GM18909 (cell line): ENCODE results near the gene MAGI2.
"Not testable (repeated sequence)": the region's sequence is repeated elsewhere in the genome, so short reads cannot be mapped to it uniquely, and the experiment has no call there.

Experiments
- ATAC-seq: cut with Tn5 transposase; IDR thresholded peaks from one replicate; pipeline ENCODE4 v1.9.1; 2021; ENCODE audit warnings: mild to moderate bottlenecking; ENCODE audit not compliant: unreplicated experiment, poor library complexity

Gene MAGI2

DNA sequence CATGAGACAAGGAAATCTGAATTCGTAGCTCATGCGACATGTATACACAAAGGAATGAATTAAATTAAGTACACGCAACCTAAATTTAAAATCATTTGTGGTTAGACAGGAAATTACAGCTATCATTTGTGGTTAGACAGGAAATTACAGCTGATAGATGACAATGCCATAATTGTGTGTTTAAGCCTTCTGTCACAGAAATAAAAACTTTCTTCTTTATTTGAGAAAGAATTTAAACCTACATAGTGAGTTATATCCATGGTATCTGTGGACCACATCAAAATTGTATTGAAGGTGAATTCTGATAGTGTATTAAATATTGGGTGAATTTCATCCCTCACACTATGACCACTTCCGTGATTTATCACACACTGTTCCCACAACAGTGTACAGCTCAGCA is 362.9 kb downstream of the MAGI2 start:
- no peak for ATAC-seq

DNA sequence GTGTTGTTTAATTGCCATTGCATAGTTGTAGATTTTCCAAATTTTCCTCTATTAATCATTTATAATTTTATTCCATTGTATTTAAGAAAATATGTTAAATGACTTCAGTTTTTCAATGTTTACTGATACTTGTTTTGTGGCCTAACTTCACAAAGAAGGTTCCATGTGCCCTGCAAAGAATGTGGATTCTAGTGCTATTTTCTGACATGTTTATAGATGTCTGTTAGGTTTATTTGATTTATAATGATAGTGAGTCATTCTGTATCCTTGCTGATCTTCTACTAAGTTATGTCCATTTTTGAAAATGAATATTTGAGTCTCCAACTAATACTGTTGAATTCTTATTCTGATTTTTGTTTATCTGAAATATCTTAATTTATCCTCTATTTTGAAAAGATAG is 369.0 kb downstream of the MAGI2 start:
- ATAC-seq = no peak

DNA sequence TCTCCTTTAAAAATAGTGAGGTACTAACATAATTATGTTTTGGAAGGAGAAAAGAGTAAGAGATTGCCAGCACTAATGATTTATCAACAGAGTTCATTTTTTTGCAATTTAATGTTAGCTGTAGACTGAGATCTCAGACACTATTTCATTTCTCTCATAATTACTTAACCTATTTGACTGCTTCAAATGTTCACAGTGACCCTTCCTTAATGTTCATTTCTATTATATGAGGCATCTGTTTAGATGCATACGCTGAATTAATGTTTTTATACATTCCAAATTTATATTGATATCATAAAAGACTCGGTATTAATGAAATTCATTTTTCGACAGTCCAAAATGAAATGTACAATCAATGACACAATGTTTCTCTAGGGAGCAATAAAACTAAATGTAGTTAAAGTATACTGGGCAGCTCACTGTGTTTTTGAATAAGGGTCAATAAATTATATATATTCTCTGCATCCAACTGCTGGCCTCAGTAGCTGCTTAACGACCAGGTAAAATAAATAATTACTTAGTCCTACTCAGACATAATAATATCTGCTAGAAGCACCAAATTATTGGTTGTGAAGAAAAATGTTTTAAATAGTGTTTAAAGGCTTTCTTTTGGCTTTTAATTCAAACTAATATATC is 373.4 kb downstream of the MAGI2 start:
- no peak for ATAC-seq

DNA sequence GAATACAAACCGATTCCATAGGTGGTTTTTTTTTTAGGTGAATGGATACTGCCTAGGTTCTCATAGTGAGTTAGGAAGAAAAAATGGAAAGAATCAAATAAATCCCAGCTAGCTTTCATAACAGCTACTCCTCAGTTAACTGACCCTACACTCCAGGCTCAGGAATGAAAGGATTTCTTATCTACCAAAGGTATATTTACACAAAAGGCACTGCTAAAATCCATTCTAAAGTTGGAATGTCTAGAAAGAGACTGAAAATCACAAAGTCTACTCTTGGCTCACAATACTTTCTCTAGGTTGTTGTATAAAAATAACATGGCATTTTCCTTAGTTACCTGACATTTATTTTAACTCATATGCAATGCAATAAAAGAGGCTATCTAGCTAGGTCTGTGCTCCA is 375.2 kb downstream of the MAGI2 start:
- ATAC-seq = no peak

DNA sequence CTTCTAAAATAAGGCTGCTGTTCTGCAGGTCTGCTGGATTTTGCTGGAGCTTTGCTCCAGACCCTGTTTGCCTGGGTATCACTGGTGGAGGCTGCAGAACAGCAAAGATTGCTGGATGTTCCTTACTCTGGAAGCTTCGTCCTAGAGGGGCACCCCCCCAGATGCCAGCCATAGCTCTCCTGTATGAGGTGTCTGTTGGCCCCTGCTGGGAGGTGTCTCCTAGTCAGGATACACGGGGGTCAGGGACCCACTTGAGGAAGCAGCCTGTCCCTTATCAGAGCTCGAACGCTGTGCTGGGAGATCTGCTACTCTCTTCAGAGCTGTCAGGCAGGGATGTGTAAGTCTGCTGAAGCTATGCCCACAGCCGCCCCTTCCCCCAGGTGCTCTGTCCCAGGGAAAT is 382.3 kb downstream of the MAGI2 start:
- ATAC-seq = not testable (repeated sequence)

DNA sequence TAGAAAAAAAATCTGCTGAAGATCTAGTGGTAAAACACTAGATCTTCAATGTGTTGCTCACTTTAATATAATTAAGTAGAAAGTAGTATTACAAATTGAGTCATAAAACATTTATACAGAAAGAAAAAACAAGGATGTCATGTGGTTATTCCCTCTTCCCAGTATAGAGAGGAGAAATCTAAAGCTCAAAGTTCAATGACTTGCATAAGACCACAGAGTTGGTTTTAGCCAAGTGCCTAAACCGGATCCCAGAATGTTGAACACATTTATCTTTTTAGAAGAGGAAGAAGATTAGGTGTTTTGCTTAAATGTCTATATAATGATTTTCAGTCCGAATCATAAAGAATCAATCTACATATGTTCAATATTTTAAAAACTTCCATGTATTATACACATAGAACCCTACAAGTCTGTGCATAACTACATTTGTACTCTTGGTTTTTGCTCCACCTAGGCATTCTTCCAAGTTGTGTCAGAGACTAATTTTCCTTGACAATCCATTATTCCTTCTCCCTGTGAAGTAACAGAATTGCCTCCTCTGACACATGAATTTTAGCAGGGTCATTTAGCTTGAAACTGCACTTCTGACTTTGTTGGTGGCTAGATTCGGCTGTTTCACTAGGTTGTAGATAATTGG is 389.2 kb downstream of the MAGI2 start:
- ATAC-seq = no peak

DNA sequence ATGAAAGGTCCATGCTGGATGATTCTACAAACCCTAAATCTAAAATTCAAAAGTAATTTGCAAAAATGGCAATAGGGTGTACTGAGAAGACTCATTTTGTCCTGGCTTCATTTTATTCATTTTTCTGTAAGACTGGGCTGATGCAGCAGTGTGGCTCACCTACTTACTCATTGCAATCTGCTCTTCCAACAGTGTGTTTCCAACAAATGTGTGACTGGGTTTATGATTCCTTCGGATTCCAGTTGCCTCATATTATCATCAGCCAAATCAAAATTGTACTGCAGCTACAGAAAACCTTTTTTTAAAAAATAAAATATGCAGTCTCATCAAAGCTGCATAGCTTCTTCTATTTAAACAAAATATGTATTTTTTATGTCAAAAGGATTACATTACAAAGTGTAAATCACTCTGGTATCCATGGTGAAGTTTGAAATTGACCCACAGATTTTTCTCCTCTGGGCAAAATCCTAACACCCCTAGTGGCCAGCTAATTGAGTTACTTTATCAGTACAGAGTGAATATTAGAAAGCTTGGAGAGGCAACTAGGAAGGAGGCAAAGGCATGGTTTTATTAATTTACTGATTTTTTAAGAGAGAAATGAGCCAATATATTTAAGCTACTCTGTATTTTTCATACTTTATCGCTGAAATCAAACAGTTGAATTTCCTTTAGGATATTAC is 390.3 kb downstream of the MAGI2 start:
- no peak for ATAC-seq

DNA sequence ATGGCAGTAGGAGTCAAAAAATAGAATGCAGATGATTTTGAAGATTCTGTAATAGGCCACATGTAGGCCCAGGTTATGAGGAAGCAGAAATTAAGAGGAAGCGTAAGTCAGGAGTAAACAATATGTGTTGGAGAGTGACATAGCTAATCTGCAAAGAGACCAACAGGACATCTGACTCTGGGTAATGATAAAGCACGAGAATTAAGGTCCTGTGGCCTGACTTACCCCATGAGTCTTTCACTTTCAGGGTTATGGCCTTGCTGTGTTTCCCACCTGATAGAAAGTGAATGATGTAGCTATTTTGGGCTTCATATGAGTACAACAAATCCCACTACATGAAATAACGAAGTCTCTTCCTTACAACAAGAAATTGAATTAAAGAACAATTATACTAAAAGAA is 393.0 kb downstream of the MAGI2 start:
- ATAC-seq = no peak

DNA sequence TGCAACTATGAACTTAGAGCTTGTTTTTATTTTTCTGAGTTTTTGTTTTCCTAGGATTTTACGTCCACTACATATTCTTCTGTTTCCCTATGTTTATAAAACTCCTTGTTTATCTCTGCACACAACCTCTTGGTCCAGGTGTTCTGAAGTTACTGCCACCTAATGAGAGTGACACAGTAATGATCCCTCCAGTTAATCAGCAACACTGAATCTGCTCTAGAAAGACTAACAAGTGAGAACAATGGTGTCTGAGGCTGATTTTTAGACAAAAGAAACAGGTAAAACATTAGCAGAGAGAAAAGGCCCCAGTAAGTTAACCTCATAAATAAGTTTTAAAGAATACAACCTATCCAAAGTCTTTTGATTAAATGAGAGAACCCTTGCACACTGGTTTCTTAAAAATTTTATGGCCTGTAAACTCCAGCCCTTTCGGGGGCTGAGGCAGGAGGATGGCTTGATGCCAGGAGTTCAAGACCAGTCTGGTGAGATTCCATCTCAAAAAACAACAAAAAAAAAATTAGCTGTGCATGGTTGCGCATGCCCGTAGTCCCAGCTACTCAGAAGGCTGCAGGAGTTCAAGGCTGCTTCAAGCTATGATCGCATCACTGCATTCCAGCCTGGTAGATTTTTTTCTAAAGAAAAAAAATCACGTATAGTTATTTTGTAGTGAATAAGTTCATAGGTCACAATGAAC is 397.6 kb downstream of the MAGI2 start:
- ATAC-seq = no peak

DNA sequence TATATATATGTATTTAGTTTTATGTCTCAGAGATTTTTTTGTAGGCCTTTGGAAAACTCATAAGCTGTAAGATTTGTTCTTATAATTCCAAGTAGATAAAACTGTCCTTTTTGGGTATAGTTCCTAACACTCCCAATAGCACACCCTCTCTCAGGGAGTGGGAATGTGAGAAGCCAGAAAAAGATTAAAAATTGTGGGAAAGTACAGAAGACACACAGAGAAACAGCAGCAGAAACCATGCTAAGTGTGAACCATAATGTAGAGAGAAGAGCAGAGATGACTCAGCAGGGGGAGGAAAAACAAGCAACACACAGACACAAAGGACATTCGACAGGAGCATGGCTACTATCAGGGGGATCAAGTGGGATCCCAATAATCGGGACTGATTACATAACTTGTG is 401.6 kb downstream of the MAGI2 start:
- ATAC-seq = no peak

DNA sequence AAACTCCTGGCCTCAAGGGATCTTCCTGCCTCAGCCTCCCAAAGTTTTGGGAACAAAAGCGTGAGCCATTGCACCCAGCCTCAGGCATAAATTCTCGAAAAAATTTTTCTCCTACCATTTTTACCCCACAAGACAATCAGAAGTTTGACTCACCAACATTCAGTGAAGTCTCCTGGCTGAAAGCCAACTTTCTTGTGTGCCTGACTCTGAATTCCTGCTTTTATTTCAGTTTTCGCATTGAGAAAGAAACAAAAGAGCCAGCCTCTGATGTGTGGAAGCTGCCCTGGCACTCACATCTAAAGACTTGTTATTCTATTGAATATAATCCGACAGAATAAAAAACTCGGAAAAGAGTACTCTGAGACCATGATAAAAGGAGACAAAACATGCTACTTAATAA is 402.9 kb downstream of the MAGI2 start:
- ATAC-seq = no peak

DNA sequence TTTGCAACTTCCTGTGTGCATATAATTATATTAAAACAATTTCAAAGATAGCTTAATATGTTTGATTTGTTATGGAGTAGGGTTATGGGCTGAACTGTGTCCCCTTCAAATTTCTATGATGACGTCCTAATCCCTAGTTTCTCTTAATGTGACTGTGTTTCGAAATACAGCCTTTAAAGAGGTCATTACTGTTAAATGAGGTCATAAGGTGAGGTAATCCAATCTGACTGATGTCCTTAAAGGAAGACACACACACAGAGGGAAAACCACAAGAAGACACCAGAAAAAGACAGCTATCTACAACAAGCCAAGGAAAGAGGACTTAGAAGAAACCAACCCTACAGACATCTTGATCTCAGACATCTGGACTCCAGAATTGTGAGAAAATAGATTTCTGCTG is 407.4 kb downstream of the MAGI2 start:
- ATAC-seq = no peak

DNA sequence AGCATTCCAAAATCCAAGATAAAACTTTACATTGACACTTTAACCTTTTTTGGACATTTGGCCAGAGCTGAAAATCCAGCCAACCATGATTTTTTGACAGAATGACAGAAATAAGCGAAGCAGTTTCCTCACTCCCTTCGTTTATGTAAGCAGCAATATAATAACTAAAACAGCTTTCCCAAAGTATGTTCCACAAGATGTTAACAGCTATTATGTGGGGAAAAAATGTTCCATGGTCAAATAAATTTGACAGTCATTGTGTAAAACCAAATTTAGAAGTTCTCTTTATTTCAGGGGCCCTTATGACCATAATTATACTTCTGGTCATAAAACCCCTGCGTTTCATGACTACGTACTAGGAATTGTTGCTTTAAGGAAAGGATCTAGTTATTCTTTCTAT is 416.5 kb downstream of the MAGI2 start:
- no peak for ATAC-seq

DNA sequence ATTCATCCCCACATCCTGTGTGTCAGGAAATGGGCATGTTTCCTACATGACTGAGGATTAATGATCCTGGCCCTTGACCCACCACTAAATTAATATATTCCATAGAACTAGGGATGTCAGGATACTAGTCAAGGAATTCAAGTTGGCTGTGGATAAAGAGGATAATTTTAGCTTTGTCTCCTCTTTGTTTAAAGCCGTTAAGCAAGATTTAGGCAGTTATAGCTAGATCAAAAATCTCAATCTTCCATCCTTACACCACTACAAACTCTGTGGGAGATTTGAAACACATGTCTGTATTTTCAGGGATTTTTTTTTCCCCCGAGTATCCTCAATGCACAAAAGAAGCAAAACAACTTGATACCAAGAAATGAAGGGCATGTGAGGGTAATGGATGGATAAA is 417.1 kb downstream of the MAGI2 start:
- ATAC-seq = no peak

DNA sequence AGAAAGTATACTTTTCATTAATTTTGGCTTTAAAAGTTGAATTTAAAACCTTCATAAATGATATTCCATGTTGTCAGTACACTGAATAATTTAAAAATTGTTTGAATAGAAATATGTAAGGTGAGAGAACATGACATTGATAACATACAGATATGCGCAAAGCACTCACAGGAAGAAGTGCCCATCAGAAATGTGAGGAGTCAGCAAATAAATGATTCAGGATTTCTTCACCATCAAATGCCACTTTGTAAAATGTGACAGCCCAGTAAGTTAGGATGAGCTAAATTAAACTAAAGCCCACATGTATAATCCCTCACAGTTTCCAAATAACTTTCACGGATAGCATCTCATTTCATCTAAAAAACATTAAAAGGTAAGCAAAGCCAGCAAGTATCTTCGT is 417.6 kb downstream of the MAGI2 start:
- no peak for ATAC-seq

DNA sequence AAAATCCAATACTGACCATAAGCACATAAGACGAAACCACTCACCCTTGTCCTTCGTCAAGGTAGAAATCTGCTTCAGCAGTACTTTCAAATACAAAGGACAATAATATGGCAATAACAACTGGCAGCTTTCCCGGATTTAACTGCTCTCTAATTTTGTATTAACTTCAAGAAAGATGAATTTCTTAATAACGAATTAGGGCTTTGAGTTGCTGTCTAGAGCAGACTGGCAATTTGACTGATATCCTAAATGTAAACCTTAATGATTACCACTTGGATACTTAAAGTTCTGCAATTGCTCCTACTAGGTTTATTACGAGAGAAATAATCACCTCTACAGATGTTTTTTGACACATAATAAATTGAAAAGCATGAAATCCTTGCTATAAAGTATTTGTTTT is 418.7 kb downstream of the MAGI2 start:
- no peak for ATAC-seq

DNA sequence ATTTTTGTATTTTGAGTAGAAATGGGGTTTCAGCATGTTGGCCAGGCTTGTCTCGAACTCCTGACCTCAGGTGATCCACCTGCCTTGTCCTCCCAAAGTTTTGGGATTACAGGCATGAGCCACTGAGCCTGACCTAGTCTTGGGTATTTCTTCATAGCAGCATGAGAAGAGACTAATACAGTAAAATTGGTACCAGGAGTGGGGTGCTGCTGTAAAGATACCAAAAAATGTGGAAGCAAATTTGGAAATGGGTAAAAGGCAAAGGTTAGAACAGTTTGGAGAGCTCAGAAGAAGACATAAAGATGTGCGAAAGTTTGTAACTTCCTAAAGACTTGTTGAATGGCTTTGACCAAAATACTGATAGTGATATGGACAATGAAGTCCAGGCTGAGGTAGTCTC is 433.8 kb downstream of the MAGI2 start:
- not testable (repeated sequence) for ATAC-seq

DNA sequence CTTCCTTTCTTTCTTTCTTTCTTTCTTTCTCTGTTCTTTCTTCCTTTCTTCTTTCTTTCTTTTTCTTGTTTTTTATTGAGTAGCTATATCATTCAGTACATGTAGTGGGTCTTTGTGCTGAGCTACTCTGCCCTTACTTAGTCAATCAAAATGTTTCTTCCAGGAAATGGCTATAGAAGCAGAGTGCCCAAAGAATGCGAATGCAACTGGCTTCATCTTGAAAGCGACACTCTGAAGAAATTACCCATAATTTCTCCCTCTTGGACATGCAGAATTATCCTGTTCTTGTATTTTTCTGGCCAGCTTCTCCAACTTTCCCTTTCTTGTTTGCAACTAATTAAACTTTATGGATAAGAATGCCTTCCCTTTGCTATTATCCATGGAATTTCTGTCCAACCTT is 441.5 kb downstream of the MAGI2 start:
- no peak for ATAC-seq

DNA sequence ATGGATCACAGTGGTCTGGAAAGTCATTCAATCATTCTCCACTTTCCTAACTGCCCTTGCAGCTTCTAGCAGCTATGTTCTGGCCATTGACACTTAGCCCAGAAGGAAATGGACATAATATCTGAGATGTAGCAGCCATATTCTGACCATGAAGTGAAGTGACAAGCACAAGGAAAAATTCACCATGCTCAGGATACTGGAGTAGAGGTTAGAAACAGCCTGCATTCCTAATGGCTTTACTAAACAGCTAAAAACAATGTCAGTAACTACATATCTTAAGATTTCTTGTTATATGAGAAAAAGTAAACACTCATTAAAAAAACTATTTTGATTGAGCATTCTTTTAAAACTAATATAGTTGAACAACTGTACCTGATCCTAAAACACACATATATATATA is 443.8 kb downstream of the MAGI2 start:
- ATAC-seq = no peak

DNA sequence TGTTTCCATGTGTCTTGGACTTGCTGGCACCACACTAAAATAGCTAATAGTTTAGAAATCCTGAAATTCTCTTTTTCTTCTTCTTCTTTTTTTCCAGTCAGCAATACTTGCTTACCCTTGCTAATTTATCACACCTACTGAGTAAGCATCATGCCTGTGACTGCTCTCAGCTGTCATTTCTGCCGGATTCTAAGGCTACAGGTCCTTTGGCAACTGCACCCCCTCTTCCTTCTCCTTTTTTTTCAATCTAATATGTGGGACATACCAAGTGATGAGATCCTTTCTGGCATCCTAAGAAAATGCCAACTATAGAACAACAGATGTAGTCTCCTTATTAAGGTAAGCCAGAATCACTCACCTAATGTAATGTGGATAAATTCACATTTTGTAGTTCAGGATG is 444.7 kb downstream of the MAGI2 start:
- ATAC-seq = no peak

DNA sequence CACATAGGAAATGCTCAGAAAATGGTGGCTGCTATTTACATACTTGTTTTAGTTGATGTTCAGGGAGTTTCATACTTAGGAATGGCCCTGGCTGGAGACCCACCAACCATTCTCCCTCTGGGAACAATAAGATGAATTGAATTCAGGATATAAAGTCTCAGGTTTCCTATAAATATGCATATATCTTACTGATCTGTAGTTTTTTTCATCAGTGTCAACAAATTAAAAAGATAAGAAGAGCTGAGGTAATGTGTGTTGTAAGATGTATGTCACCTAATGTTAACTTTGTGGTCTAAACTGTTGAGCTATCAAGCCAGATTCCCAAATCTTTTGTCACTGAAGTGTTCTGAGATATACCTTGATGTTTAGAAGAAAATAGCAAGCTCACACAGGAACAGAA is 457.5 kb downstream of the MAGI2 start:
- ATAC-seq = no peak
